Gastroesophageal sphincter (tissue), 3 donors: ENCODE results near the gene ADGRG3.

Source experiments
- CTCF ChIP-seq, 4 experiments: fragments of 200-600 bp in 2 of 4; fragments of 450-650 bp in 2 of 4; sonication (generic) in 1 of 4; IDR thresholded peaks; one replicate each; pipeline ENCODE4 v1.5.1; 2017 to 2019; ENCODE audit warnings: antibody characterized with exemption in 4 of 4, mild to moderate bottlenecking in 2 of 4, moderate library complexity in 2 of 4
- EP300 ChIP-seq: sonication (generic); formaldehyde crosslinking; IDR thresholded peaks from one replicate; pipeline ENCODE4 v1.6.1; 2017; ENCODE audit warnings: antibody characterized with exemption, mild to moderate bottlenecking
- POLR2A ChIP-seq, 2 donors: fragments of 450-650 bp; IDR thresholded peaks; one replicate each; pipeline ENCODE4 v1.6.1; 2017; ENCODE audit warnings: antibody characterized with exemption in 2 of 2, mild to moderate bottlenecking in 2 of 2, moderate library complexity in 1 of 2
- POLR2AphosphoS5 ChIP-seq: sonication (generic); formaldehyde crosslinking; IDR thresholded peaks from one replicate; pipeline ENCODE4 v1.6.1; 2017; ENCODE audit warnings: antibody characterized with exemption

- TF ChIP-seq CTCF (IDR thresholded peaks at IDR 0.05) (no peak), EP300 (no peak), POLR2A (IDR thresholded peaks at IDR 0.05) (no peak), POLR2AphosphoS5 (no peak)
These were observed 24.5 kb downstream of the ADGRG3 start for GRCh38 chr16:57692636-57693035.
